ENCODE results near the gene NUSAP1.
"Not testable (repeated sequence)": the region's sequence is repeated elsewhere in the genome, so short reads cannot be mapped to it uniquely, and the experiment has no call there.

Gene NUSAP1

DNA sequence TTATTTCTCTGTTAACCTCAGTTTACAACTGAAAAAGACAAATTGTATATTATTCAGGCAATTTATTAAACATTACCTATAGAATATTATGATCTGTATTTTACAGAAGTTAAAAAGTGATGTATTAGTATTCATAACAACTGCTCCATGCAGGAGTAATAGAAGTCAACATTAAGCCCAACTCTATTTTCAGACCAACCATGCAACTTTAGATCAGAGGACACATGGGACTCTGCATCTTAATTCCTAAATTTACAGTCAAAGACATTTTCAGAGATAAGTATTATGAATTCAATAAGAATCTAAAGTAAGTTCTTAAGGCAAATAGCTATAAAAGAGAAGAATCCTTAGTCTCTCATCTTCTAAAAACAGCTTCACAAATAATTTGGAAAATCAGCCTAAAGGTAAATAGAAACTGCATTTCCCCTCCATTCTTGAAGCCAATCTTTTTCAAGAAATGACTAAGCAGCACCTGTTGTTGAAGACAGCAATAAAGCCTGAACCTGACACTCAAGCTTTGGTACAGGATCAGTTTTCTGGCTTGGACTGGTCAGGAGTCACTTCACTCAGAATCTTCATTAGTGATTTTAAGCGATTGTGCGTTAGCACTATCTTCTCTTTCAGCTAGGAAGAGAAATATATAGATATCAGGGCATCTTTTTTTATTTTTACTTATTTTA is 23.3 kb upstream of the NUSAP1 start:
- TF ChIP-seq, protein P1, sequence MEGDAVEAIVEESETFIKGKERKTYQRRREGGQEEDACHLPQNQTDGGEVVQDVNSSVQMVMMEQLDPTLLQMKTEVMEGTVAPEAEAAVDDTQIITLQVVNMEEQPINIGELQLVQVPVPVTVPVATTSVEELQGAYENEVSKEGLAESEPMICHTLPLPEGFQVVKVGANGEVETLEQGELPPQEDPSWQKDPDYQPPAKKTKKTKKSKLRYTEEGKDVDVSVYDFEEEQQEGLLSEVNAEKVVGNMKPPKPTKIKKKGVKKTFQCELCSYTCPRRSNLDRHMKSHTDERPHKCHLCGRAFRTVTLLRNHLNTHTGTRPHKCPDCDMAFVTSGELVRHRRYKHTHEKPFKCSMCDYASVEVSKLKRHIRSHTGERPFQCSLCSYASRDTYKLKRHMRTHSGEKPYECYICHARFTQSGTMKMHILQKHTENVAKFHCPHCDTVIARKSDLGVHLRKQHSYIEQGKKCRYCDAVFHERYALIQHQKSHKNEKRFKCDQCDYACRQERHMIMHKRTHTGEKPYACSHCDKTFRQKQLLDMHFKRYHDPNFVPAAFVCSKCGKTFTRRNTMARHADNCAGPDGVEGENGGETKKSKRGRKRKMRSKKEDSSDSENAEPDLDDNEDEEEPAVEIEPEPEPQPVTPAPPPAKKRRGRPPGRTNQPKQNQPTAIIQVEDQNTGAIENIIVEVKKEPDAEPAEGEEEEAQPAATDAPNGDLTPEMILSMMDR (IDR thresholded peaks at IDR 0.05; ENCODE audit: low read depth, low read length): no peak
- no peak for DNase-seq (ENCODE audit: extremely low read depth, low read depth)

DNA sequence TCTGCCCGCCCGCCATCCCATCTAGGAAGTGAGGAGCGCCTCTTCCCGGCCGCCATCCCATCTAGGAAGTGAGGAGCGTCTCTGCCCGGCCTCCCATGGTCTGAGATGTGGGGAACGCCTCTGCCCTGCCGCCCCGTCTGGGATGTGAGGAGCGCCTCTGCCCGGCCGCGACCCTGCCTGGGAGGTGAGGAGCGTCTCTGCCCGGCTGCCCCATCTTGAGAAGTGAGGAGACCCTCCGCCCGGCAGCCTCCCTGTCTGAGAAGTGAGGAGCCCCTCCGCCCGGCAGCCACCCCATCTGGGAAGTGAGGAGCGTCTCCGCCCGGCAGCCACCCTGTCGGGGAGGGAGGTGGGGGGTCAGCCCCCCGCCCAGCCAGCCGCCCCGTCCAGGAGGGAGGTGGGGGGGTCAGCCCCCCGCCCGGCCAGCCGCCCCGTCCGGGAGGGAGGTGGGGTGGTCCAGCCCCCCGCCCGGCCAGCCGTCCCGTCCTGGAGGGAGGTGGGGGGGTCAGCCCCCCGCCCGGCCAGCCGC is 11.8 kb upstream of the NUSAP1 start:
- not testable (repeated sequence) for DNase-seq (ENCODE audit: extremely low read depth, low read depth)

DNA sequence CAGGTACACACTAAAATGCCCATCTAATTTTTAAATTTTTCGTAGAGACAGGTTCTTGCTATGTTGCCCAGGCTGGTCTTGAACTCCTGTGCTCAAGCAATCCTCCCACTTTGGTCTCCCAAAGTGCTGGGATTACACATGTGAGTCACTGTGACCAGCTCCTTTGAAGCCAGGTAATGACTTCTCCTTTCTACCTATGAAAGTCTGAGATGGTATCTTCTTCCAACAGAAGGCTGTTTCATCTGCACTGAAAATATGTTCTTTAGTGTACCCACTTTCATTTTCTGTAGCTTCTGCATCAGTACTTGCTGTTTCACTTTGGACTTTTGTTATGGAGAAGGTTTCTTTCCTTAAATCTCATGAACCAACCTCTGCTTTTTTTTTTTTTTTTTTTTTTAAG is 9.1 kb upstream of the NUSAP1 start:
- DNase-seq (ENCODE audit: extremely low read depth, low read depth): no peak
- TF ChIP-seq, protein P1 (IDR thresholded peaks at IDR 0.05; ENCODE audit: low read depth, low read length): no peak

DNA sequence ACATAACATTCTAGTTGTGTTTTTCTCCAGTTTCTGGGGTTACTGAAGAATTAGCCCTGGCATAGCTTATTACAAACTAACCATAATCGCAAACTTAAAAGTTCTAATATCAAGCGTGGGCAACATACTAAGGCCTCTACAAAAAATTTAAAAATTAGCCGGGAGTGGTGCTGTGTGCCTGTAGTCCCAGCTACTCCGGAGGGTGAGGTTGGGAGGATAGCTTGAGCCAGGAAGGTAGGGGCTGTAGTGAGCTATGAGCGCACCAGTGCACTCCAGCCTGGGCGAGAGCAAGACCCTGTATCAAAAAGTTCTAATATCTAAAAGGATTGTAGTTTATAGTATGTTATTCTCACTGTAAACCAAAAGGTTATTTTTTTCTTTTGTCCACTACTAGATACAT is 1.4 kb upstream of the NUSAP1 start:
- TF ChIP-seq, protein P1 (IDR thresholded peaks at IDR 0.05; ENCODE audit: low read depth, low read length): no peak
- no peak for DNase-seq (ENCODE audit: extremely low read depth, low read depth)

DNA sequence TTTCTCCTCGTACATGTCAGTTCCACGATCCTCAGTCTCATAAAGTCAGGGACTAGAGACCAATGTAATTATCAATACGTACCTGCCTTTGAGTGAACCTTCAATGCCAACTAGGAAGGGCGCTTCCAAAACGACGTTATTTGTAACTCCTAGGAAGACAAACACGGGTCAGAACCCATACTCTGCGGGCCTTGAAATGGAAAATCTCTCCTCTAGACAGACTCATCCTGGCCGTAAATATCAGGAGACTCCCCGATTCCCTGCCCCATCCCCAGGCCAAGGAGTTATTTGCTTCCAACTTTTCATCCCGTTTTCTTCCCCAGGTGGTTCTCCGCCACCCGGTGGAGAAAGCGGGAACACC is 868 bp upstream of the NUSAP1 start:
- DNase-seq (ENCODE audit: extremely low read depth, low read depth): peak; percentile 5
- TF ChIP-seq, protein P1 (IDR thresholded peaks at IDR 0.05; ENCODE audit: low read depth, low read length): 0 out of 2 replicates have a peak, but pooled peaks have one; percentile 72

DNA sequence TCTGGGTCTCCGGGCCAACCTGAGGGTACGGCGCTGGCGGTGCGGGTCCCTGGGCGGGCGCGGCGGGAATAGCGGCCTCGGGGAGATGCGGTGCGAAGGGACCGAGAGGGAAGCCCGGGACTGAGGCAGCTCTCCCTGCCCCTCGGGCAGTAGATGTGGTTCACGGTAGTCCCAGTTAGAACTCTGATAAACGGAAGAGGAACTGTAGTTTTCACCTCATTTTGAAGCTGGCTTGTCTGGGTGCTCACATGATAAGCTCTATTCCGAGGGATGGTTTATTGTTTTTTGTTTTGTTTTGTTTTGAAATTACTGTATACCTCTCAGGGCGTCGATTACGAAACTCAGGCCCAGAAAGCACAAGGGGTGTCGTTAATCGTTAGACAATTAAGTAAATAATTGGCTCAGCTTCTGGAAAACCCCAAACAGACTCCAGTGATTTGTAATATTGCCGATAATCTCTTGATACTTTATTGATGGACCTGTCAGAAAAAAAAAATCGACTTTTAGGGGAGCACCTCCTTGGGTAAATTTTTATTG is 413 bp downstream of the NUSAP1 start:
- DNase-seq (ENCODE audit: extremely low read depth, low read depth): no peak
- TF ChIP-seq, protein P1 (IDR thresholded peaks at IDR 0.05; ENCODE audit: low read depth, low read length): no peak

DNA sequence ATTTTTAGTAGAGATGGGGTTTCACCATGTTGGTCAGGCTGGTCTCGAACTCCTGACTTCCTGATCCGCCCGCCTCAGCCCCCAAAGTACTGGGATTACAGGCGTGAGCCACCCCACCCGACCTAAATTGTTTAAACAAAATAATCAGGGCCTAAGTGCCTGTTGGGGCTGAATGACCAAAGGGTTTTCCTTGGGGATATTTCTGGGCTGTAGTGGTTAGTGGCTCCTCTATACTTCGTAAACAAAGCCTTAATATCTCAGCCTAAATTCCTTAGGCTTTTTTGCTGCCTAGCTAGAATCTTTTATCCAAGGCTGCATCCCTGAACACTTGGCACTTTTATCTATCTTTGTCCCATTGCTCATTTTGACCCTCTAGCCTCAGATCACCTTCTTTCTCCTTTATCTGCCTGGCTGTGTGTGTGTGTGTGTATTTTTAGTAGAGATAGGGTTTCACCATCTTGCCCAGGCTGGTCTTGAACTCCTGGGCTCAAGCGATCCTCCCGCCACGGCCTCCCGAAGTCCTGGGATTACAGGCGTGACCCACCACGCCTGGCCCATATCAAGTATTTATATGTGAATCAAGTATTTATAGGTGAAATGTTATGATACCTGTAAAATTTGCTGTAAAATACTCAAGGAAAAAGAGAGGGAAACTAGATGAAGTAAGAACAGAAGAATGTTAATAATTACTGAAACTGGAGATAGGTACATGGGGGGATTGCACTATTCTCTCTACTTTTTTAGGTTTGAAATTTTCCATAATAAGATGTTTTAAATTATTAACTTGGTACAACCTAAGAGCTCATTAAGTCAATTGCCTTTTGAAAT is 1.8 kb downstream of the NUSAP1 start:
- DNase-seq (ENCODE audit: extremely low read depth, low read depth): no peak

More for the DNA sequence above, 1.8 kb downstream of the NUSAP1 start:
- TF ChIP-seq, protein P1 (IDR thresholded peaks at IDR 0.05; ENCODE audit: low read depth, low read length): no peak
